ES-I3 (cell line): ENCODE measurements around the gene RNF130.

Experiments used
- H3K36me3 ChIP-seq: 2 replicates; pipeline ENCODE4 v1.6.1; 2013; ENCODE audit warnings: mild to moderate bottlenecking, low read length, control low read depth, moderate library complexity; ENCODE audit not compliant: insufficient read depth
- H3K4me1 ChIP-seq: 2 replicates; pipeline ENCODE4 v1.6.1; 2013; ENCODE audit warnings: mild to moderate bottlenecking, control low read depth, low read length; ENCODE audit not compliant: insufficient read depth
- H3K9ac ChIP-seq: 2 replicates; pipeline ENCODE4 v1.6.1; 2013; ENCODE audit warnings: low read depth, mild to moderate bottlenecking, low read length, moderate library complexity
- H3K9me3 ChIP-seq: 2 replicates; pipeline ENCODE4 v1.6.1; 2013; ENCODE audit warnings: mild to moderate bottlenecking, low read length, moderate library complexity; ENCODE audit not compliant: control insufficient read depth, insufficient read depth

RNF130 gene

GRCh38 chr5:179955630-179956029 is 115.9 kb downstream of the RNF130 start:
- Histone ChIP-seq H3K4me1 (no peaks in the 10 kb centered on the region), H3K36me3 (peaks cover 3% of the 10 kb centered on the region; the same call in 1 of the 2 replicates), H3K9ac (no peak overlapping the region), H3K9me3 (no peaks in the 10 kb centered on the region)

GRCh38 chr5:179955062-179955461 is 116.5 kb downstream of the RNF130 start:
- no peaks in the 10 kb centered on the region for H3K9me3 ChIP-seq
- no peak overlapping the region for H3K9ac ChIP-seq
- peaks cover 3% of the 10 kb centered on the region; the same call in 1 of the 2 replicates for H3K36me3 ChIP-seq
- no peaks in the 10 kb centered on the region for H3K4me1 ChIP-seq

GRCh38 chr5:179954434-179954833 is 117.1 kb downstream of the RNF130 start:
- Histone ChIP-seq H3K9me3 (no peaks in the 10 kb centered on the region), H3K4me1 (no peaks in the 10 kb centered on the region), H3K9ac (no peak overlapping the region), H3K36me3 (peaks cover 3% of the 10 kb centered on the region; the same call in 1 of the 2 replicates)

GRCh38 chr5:179953987-179954386 is 117.6 kb downstream of the RNF130 start:
- Histone ChIP-seq H3K9ac (no peak overlapping the region), H3K4me1 (no peaks in the 10 kb centered on the region), H3K36me3 (peaks cover 3% of the 10 kb centered on the region; the same call in 1 of the 2 replicates), H3K9me3 (no peaks in the 10 kb centered on the region)

GRCh38 chr5:179936976-179937681 is 134.4 kb downstream of the RNF130 start:
- no peaks in the 10 kb centered on the region for H3K36me3 ChIP-seq
- no peaks in the 10 kb centered on the region for H3K9me3 ChIP-seq
- no peaks in the 10 kb centered on the region for H3K4me1 ChIP-seq
- H3K9ac ChIP-seq: no peak overlapping the region

- Histone ChIP-seq H3K9ac (no peak overlapping the region), H3K36me3 (no peaks in the 10 kb centered on the region), H3K9me3 (no peaks in the 10 kb centered on the region), H3K4me1 (no peaks in the 10 kb centered on the region)
Measured at GRCh38 chr5:179930788-179931473, 140.6 kb downstream of the RNF130 start.

- Histone ChIP-seq H3K36me3 (no peaks in the 10 kb centered on the region), H3K9ac (no peak overlapping the region), H3K4me1 (no peaks in the 10 kb centered on the region), H3K9me3 (no peaks in the 10 kb centered on the region)
Measured at GRCh38 chr5:179927824-179928223, 143.7 kb downstream of the RNF130 start.

GRCh38 chr5:179926657-179927056 is 144.9 kb downstream of the RNF130 start:
- H3K9me3 ChIP-seq: no peaks in the 10 kb centered on the region
- H3K4me1 ChIP-seq: no peaks in the 10 kb centered on the region
- no peak overlapping the region for H3K9ac ChIP-seq
- no peaks in the 10 kb centered on the region for H3K36me3 ChIP-seq

- Histone ChIP-seq H3K9ac (no peak overlapping the region), H3K9me3 (no peaks in the 10 kb centered on the region), H3K4me1 (no peaks in the 10 kb centered on the region), H3K36me3 (no peaks in the 10 kb centered on the region)
Measured at GRCh38 chr5:179923436-179923835, 148.1 kb downstream of the RNF130 start.

- Histone ChIP-seq H3K4me1 (peaks cover 4% of the 10 kb centered on the region), H3K9me3 (no peaks in the 10 kb centered on the region), H3K36me3 (no peaks in the 10 kb centered on the region), H3K9ac (no peak overlapping the region)
Measured at GRCh38 chr5:179920175-179920574, 151.4 kb downstream of the RNF130 start.

GRCh38 chr5:179919487-179920060 is 152.0 kb downstream of the RNF130 start:
- Histone ChIP-seq H3K36me3 (no peaks in the 10 kb centered on the region), H3K9me3 (no peaks in the 10 kb centered on the region), H3K9ac (no peak overlapping the region), H3K4me1 (peaks cover 4% of the 10 kb centered on the region)

- Histone ChIP-seq H3K4me1 (peaks cover 7% of the 10 kb centered on the region), H3K9me3 (no peaks in the 10 kb centered on the region), H3K9ac (no peak overlapping the region)
Measured at GRCh38 chr5:179918742-179919486, 152.6 kb downstream of the RNF130 start.

GRCh38 chr5:179916523-179916922 is 155.0 kb downstream of the RNF130 start:
- Histone ChIP-seq H3K9me3 (no peaks in the 10 kb centered on the region), H3K4me1 (peaks cover 10% of the 10 kb centered on the region), H3K36me3 (no peaks in the 10 kb centered on the region), H3K9ac (no peak overlapping the region)

More at GRCh38 chr5:179918742-179919486, 152.6 kb downstream of the RNF130 start:
- no peaks in the 10 kb centered on the region for H3K36me3 ChIP-seq

- peaks cover 10% of the 10 kb centered on the region for H3K4me1 ChIP-seq
- no peaks in the 10 kb centered on the region for H3K36me3 ChIP-seq
- no peak overlapping the region for H3K9ac ChIP-seq
- H3K9me3 ChIP-seq: no peaks in the 10 kb centered on the region
Measured at GRCh38 chr5:179915406-179915935, 156.1 kb downstream of the RNF130 start.
